Activated CD8-positive, alpha-beta memory T cell treated with anti-CD3 and anti-CD28 coated beads, Interleukin-2, amount 50 U/mL, for 24 hours (primary cell): Measurements from ENCODE around the gene NOP10.
"Not testable (repeated sequence)": the region's sequence is repeated elsewhere in the genome, so short reads cannot be mapped to it uniquely, and the experiment has no call there.

Source experiments
- DNase-seq: peaks from one replicate; pipeline ENCODE4 v3.0.0-alpha.2; 2020; ENCODE audit errors: extremely low read depth

NOP10 gene

GRCh38 chr15:34358948-34359347 lies 16.0 kb upstream of the NOP10 start:
- DNase-seq = no peak

- DNase-seq = no peak
Observed at GRCh38 chr15:34358367-34358766, 15.4 kb upstream of the NOP10 start.

GRCh38 chr15:34357653-34358052 lies 14.7 kb upstream of the NOP10 start:
- no peak for DNase-seq

- DNase-seq = no peak
Observed at GRCh38 chr15:34355241-34355640, 12.3 kb upstream of the NOP10 start.

- DNase-seq = no peak
Observed at GRCh38 chr15:34354286-34354685, 11.3 kb upstream of the NOP10 start.

- DNase-seq = no peak
Observed at GRCh38 chr15:34353627-34354026, 10.7 kb upstream of the NOP10 start.

GRCh38 chr15:34352996-34353395 lies 10.1 kb upstream of the NOP10 start:
- DNase-seq = not testable (repeated sequence)

GRCh38 chr15:34349769-34350168 lies 6.8 kb upstream of the NOP10 start:
- DNase-seq = no peak

GRCh38 chr15:34348735-34349300 lies 5.9 kb upstream of the NOP10 start:
- no peak for DNase-seq

GRCh38 chr15:34347951-34348638 lies 5.2 kb upstream of the NOP10 start:
- no peak for DNase-seq

GRCh38 chr15:34342213-34342736 lies 661 bp downstream of the NOP10 start:
- not testable (repeated sequence) for DNase-seq

- DNase-seq = no peak
Observed at GRCh38 chr15:34341381-34342212, 1.3 kb downstream of the NOP10 start.

- DNase-seq = no peak
Observed at GRCh38 chr15:34339946-34340345, 3.0 kb downstream of the NOP10 start.

- no peak for DNase-seq
Observed at GRCh38 chr15:34338347-34338746, 4.6 kb downstream of the NOP10 start.

GRCh38 chr15:34337557-34338306 lies 5.2 kb downstream of the NOP10 start, which contains the start of gene SLC12A6:
SLC12A6 (minus strand) TSS chr15:34337781; CDS start chr15:34336680, 1,101 bp downstream.
- peak; percentile 66 for DNase-seq

- no peak for DNase-seq
Observed at GRCh38 chr15:34336991-34337556, 5.9 kb downstream of the NOP10 start.

GRCh38 chr15:34336231-34336990 lies 6.5 kb downstream of the NOP10 start:
- DNase-seq = no peak

GRCh38 chr15:34335176-34336032 lies 7.5 kb downstream of the NOP10 start:
- DNase-seq = no peak

GRCh38 chr15:34334672-34335071 lies 8.3 kb downstream of the NOP10 start:
- no peak for DNase-seq
